ENCODE results near the gene PPIH. TPM values are rescaled to one million over a fixed set of nuclear protein-coding genes. Genes with fewer than 3 reads are reported as not detected.

The PPIH gene
- total RNA-seq, 2 donors from 2014 or later, result 12.0 to 38.0 TPM

- Histone ChIP-seq H3K9me3 (no peaks in the 10 kb centered on the region), H3K27me3 (replicated peaks; ENCODE audit: insufficient read depth) (no peaks in the 10 kb centered on the region), H3K36me3 (no peaks in the 10 kb centered on the region), H3K27ac (no peak overlapping the region), H3K4me1 (ENCODE audit: control insufficient read depth in 1 of 2, low read depth in 2 of 2) (peaks cover 27 to 60% of the 10 kb centered on the region in 2 donors), H3K4me3 (no peak overlapping the region)
- ATAC-seq (ENCODE audit: insufficient number of reproducible peaks, low FRiP score, low read depth) (no peak), DNase-seq (ENCODE audit: low spot score) (no peak)
- TF ChIP-seq CTCF (IDR thresholded peaks at IDR 0.05), result no peak
These were observed 32.9 kb downstream of the PPIH start for GRCh38 chr1:42691157-42691498.

DNA sequence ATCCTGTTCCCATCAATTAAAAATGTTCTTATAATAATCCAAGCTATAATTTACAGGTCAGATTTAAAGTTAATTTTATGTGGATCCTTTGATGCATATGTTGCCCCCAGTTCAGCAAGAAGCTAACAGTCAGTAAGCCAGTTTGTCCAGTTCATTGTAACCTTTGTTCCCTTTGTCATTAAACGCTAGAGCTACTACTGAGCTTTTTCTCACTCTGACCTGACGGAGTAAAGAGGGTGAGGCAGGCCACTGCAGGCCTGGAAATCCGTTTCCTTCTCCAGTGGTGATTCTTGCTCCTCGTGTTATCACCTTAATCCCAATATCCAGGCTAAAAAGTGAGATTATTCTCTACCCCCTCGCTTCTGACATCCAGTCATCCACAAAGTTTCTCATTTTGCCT lies 34.2 kb downstream of the PPIH start:
- DNase-seq (ENCODE audit: low spot score) (no peak), ATAC-seq (ENCODE audit: insufficient number of reproducible peaks, low FRiP score, low read depth) (no peak)
- Histone ChIP-seq H3K4me1 (ENCODE audit: control insufficient read depth in 1 of 2, low read depth in 2 of 2) (peaks cover 23 to 50% of the 10 kb centered on the region in 2 donors), H3K27ac (no peak overlapping the region), H3K36me3 (peaks cover 9% of the 10 kb centered on the region), H3K4me3 (no peak overlapping the region), H3K9me3 (no peaks in the 10 kb centered on the region), H3K27me3 (replicated peaks; ENCODE audit: insufficient read depth) (no peaks in the 10 kb centered on the region)
- no peak for TF ChIP-seq CTCF (IDR thresholded peaks at IDR 0.05)

DNA sequence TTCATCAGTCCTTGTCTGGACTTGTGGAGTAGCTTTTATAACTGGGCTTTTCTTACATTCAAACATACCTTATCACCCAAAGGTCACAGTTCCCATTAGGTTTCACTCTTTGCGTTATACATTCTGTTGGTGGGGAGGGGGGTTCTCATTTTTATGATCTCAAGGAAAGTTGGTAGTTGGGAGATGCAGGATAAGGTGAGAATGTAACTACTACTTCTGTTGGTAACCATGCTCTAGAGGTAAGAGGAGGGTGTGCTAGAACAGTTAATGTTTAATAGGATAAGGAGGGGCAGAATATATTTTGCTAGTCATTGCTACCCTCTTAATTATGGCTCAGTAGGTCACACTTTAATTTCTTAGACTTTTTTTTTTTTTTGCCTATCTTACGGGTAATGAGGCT lies 34.7 kb downstream of the PPIH start:
- Histone ChIP-seq H3K36me3 (peaks cover 13% of the 10 kb centered on the region), H3K9me3 (no peaks in the 10 kb centered on the region), H3K4me1 (ENCODE audit: control insufficient read depth in 1 of 2, low read depth in 2 of 2) (peaks cover 23 to 47% of the 10 kb centered on the region in 2 donors), H3K27ac (no peak overlapping the region), H3K27me3 (replicated peaks; ENCODE audit: insufficient read depth) (no peaks in the 10 kb centered on the region), H3K4me3 (no peak overlapping the region)
- no peak for TF ChIP-seq CTCF (IDR thresholded peaks at IDR 0.05)
- no peak for ATAC-seq (ENCODE audit: insufficient number of reproducible peaks, low FRiP score, low read depth)
- DNase-seq (ENCODE audit: low spot score), result no peak

DNA sequence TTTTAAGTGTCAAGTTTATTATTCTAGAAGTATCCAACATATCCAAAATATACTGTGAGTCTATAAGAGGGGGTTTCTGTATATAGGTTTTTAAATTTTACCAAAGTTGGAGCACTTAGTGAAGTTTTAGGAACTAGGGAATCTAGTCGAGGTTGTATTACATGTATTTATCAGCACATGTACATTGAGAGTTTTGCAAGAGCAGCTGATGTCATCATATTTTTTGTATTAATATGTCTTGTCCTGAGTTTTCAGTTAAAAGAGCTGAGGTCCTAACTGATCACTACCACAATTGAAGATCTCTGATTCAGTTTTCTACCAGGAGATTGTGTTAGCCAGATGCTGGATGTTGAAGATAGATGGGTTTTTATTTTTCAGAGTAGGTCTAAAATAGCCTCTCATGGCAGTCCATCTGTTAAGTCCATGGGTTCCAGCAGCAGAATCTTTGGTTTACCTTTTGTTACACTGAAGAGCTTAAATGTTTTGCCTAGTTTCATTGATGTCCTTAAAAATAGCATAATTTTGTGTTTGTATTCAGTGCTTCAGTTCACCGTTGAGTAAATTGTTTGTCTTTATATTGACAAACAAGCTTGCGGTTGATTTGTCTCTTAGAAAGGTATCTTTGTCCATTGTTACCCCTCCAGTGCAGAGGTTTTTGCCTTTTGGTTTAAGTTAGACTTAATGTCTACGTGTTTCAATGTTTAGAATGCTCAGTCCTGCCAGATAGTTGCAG lies 40.0 kb downstream of the PPIH start:
- Histone ChIP-seq H3K4me3 (no peak overlapping the region), H3K4me1 (ENCODE audit: control insufficient read depth in 1 of 2, low read depth in 2 of 2) (peaks cover 0 to 4% of the 10 kb centered on the region in 2 donors), H3K9me3 (no peaks in the 10 kb centered on the region), H3K27me3 (replicated peaks; ENCODE audit: insufficient read depth) (no peaks in the 10 kb centered on the region), H3K36me3 (peaks cover 39% of the 10 kb centered on the region), H3K27ac (no peak overlapping the region)
- DNase-seq (ENCODE audit: low spot score) (no peak), ATAC-seq (ENCODE audit: insufficient number of reproducible peaks, low FRiP score, low read depth) (no peak)
- TF ChIP-seq CTCF (IDR thresholded peaks at IDR 0.05), result no peak

DNA sequence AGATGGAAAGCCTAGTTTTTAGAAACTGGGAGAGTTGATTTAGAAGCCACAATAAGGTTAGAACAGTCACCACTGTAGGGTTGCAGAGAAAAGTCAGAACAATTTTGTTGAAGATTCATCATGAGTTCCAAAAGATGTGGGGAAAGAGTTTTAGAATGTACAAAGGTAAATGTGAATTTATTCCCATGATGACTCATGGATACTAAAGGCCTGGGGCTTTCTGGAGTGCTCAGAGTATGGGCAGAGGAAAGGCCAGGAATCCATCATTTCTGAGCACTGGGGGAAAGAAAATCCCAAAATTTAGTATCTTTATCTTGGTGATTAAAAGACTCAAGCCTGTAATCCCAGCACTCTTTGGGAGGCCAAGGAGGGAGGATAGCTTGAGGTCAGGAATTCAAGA lies 41.8 kb downstream of the PPIH start:
- H3K27me3 ChIP-seq (replicated peaks; ENCODE audit: insufficient read depth), result no peaks in the 10 kb centered on the region
- H3K27ac ChIP-seq, result no peak overlapping the region
- TF ChIP-seq CTCF (IDR thresholded peaks at IDR 0.05), result no peak
- H3K4me3 ChIP-seq, result no peak overlapping the region
- peaks cover 43% of the 10 kb centered on the region for H3K36me3 ChIP-seq
- no peaks in the 10 kb centered on the region for H3K4me1 ChIP-seq (ENCODE audit: control insufficient read depth in 1 of 2, low read depth in 2 of 2)
- DNase-seq (ENCODE audit: low spot score) (no peak), ATAC-seq (ENCODE audit: insufficient number of reproducible peaks, low FRiP score, low read depth) (no peak)
- H3K9me3 ChIP-seq, result no peaks in the 10 kb centered on the region
